ENCODE measurements around the gene B3GNT7.

- no peak for TF ChIP-seq EZH2 (IDR thresholded peaks at IDR 0.05; ENCODE audit: low read length, unreplicated experiment)
- no peak for TF ChIP-seq CTCF (conservative IDR thresholded peaks at IDR 0.05; ENCODE audit: low read depth, low read length)
- TF ChIP-seq EZH2phosphoT487 (IDR thresholded peaks at IDR 0.05; ENCODE audit: borderline replicate concordance, low read length) = no peak
Observed at GRCh38 chr2:231409776-231410175, 14.3 kb downstream of the B3GNT7 start.
